Coronary artery (tissue), 2 donors: ENCODE data around the gene ACO1.

Experiments
- DNase-seq: peaks from one replicate; pipeline ENCODE4 v3.0.0-alpha.2; 2017; ENCODE audit warnings: low spot score
- H3K27ac ChIP-seq, 2 donors: fragments of 200-600 bp; sonication (generic); one replicate each; pipeline ENCODE4 v1.5.1; 2016 to 2019
- H3K4me3 ChIP-seq: fragments of 200-600 bp; sonication (generic); 2 replicates; pipeline ENCODE4 v1.5.1; 2016; ENCODE audit warnings: mild to moderate bottlenecking, moderate library complexity
- CTCF ChIP-seq: fragments of 200-600 bp; sonication (generic); IDR thresholded peaks from one replicate; pipeline ENCODE4 v1.5.1; 2019; ENCODE audit warnings: antibody characterized with exemption

Gene ACO1

GRCh38 chr9:32414856-32415255, 30.4 kb downstream of the ACO1 start:
- no peak for DNase-seq
- Histone ChIP-seq H3K27ac (no peak overlapping the region), H3K4me3 (no peak overlapping the region)
- no peak for TF ChIP-seq CTCF

- no peak overlapping the region for H3K27ac ChIP-seq
- DNase-seq = no peak
- TF ChIP-seq CTCF = no peak
- no peak overlapping the region for H3K4me3 ChIP-seq
These were observed 35.5 kb downstream of the ACO1 start for GRCh38 chr9:32419921-32420320.

GRCh38 chr9:32422237-32422806, 37.9 kb downstream of the ACO1 start:
- no peak for TF ChIP-seq CTCF
- H3K27ac ChIP-seq = no peak overlapping the region
- no peak overlapping the region for H3K4me3 ChIP-seq
- no peak for DNase-seq

- Histone ChIP-seq H3K27ac (no peak overlapping the region), H3K4me3 (no peak overlapping the region)
- no peak for DNase-seq
- no peak for TF ChIP-seq CTCF
These were observed 38.9 kb downstream of the ACO1 start for GRCh38 chr9:32423371-32423770.

DNA sequence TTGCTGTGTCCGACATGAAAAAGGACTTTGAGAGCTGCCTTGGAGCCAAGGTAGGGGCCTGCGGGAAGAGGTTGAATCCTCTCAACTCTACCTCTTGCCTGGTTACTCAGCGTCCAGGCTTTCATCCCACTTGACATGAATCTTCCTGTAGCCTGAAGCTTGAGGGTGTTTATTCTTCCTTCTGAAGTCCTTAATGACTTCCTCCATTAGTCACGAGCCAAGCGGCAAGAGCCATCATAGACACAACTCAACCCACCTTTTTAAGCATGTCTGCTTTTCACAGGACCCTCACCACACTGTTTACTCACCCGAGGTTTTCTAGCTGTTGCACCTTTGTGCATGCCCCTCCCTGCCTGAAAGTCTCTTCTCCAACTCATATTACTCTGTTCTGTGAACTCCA, 40.2 kb downstream of the ACO1 start:
- TF ChIP-seq CTCF = no peak
- no peak for DNase-seq
- no peak overlapping the region for H3K4me3 ChIP-seq
- H3K27ac ChIP-seq = no peak overlapping the region

DNA sequence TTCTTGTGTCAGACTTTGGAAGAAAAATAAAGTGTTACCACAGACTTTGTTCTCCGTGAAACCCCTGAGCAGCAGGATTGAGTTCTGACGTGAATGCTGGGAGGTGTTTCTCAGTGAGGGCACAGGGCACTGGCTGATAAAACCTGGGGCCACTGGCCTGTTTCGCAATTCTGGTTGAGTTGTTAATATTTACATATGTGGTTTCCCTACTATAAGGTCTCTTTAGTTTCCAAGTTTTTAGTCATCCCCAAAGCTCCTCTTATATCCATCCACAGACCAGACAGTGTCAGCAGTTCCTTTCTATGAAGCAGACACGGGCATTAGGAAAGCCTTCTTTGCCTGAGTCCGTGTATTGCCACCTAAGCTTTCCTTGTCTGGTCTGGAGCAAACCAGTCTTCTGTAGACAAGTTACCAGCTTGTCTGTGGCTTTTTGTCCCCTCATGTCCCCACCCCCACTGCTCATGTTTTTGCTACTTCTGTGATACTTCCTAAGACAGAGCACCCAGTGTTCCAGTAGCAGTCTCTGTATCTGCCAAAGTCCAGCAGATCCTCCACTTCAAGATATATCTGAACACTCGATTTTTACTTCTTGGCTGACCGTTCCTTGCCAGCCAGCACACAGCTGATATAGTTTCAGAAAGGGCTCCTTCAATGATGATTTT, 42.0 kb downstream of the ACO1 start:
- no peak for DNase-seq
- no peak overlapping the region for H3K27ac ChIP-seq
- TF ChIP-seq CTCF = no peak
- H3K4me3 ChIP-seq = no peak overlapping the region

GRCh38 chr9:32427111-32427873, 42.8 kb downstream of the ACO1 start:
- no peak for TF ChIP-seq CTCF
- DNase-seq = no peak
- Histone ChIP-seq H3K27ac (no peak overlapping the region), H3K4me3 (no peak overlapping the region)
